ENCODE measurements around the gene ISOC1. TPM values are rescaled to one million over a fixed set of nuclear protein-coding genes. Genes with fewer than 3 reads are reported as not detected.

The ISOC1 gene
- total and polyA plus RNA-seq, 2 donors (not counting 1 experiment from before 2014, with no cell fraction given) = 7.5 to 10.6 TPM

DNA sequence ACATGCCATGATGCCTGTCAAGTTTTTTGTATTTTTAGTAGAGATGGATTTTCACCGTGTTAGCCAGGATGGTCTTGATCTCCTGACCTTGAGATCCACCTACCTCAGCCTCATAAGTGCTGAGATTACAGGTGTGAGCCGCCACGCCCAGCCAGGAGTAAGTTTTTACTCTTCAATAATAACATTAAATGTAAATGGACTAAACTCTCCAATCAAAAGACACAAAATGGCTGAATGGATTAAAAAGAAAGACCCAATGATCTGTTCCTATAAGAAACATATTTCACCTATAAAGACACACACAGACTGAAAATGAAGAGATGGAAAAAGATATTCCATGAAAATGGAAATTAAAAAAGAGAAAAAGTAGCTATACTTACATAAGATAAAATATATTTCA lies 37.2 kb upstream of the ISOC1 start:
- Histone ChIP-seq H3K4me3 (ENCODE audit: control extremely low read depth in 1 of 5, extremely low read depth in 1 of 5, insufficient read depth in 1 of 5, low read depth in 2 of 5, low read length in 4 of 5) (no peak overlapping the region), H3K27ac (ENCODE audit: low read length in 2 of 2) (no peak overlapping the region), H3K36me3 (replicated peaks in 1 of 2; ENCODE audit: control extremely low read depth in 1 of 2, control insufficient read depth in 1 of 2, extremely low read depth in 1 of 2, insufficient read depth in 2 of 2, low read length in 1 of 2) (no peaks in the 10 kb centered on the region), H3K9me3 (ENCODE audit: control extremely low read depth in 1 of 3, control insufficient read depth in 2 of 3, insufficient read depth in 1 of 3, low read length in 2 of 3) (peaks cover 0 to 10% (median 0%) of the 10 kb centered on the region in 3 donors), H4K20me1 (ENCODE audit: control insufficient read depth, insufficient read depth, low read length, poor library complexity, severe bottlenecking) (no peaks in the 10 kb centered on the region), H3K4me2 (replicated peaks; ENCODE audit: low read depth, low read length, poor library complexity, severe bottlenecking) (no peak overlapping the region), H3K27me3 (replicated peaks in 1 of 4; ENCODE audit: control extremely low read depth in 1 of 4, control insufficient read depth in 3 of 4, insufficient read depth in 4 of 4, low read length in 3 of 4) (no peaks in the 10 kb centered on the region), H3K79me2 (ENCODE audit: control insufficient read depth, insufficient read depth, low read length) (no peaks in the 10 kb centered on the region), H3K9ac (ENCODE audit: low read length) (no peak overlapping the region), H2AFZ (ENCODE audit: insufficient read depth, low read depth, low read length, poor library complexity, severe bottlenecking) (no peak overlapping the region), H3K4me1 (ENCODE audit: control insufficient read depth in 2 of 2, insufficient read depth in 2 of 2, low read length in 2 of 2) (no peaks in the 10 kb centered on the region)
- ATAC-seq (ENCODE audit: low read depth) (no peak), DNase-seq (no peak)
- Mint-ChIP-seq H3K27ac (no peak overlapping the region), H3K4me3 (no peak overlapping the region), H3K27me3 (peaks cover 5% of the 10 kb centered on the region), H3K9me3 (ENCODE audit: insufficient read depth) (peaks cover 3% of the 10 kb centered on the region), H3K4me1 (no peaks in the 10 kb centered on the region)
- intact Hi-C loops (cut with micrococcal nuclease) = no loop called here
- no peak for TF ChIP-seq EZH2 (IDR thresholded peaks at IDR 0.05; ENCODE audit: borderline replicate concordance, insufficient read depth, low read depth, low read length, poor library complexity, severe bottlenecking)
- TF ChIP-seq, protein P1, sequence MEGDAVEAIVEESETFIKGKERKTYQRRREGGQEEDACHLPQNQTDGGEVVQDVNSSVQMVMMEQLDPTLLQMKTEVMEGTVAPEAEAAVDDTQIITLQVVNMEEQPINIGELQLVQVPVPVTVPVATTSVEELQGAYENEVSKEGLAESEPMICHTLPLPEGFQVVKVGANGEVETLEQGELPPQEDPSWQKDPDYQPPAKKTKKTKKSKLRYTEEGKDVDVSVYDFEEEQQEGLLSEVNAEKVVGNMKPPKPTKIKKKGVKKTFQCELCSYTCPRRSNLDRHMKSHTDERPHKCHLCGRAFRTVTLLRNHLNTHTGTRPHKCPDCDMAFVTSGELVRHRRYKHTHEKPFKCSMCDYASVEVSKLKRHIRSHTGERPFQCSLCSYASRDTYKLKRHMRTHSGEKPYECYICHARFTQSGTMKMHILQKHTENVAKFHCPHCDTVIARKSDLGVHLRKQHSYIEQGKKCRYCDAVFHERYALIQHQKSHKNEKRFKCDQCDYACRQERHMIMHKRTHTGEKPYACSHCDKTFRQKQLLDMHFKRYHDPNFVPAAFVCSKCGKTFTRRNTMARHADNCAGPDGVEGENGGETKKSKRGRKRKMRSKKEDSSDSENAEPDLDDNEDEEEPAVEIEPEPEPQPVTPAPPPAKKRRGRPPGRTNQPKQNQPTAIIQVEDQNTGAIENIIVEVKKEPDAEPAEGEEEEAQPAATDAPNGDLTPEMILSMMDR (IDR thresholded peaks at IDR 0.05) = no peak
- ChIA-PET CTCF (no interaction called here), POLR2A (no interaction called here)
- WGBS (ENCODE audit: insufficient coverage) = no CpG with 5 or more reads among the region's 3 CpGs

DNA sequence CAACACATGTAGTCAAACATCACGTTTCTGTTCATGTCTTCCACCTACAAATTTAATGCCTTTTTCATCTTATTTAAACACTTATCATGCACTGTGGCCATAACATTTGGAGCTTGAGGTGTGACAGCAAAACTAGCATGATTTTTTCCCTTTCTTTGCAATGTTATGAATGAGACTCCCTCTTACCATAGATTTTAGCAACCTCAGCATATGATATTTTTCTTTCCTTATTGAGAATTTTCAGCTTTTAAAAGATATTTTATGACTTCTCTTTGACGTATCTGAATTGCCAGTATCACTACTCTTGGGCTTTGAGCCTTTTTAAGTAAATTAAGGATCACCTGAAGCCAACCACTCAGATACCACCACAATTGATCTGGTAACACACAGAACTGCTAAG lies 32.7 kb upstream of the ISOC1 start:
- Histone ChIP-seq H3K27me3 (replicated peaks in 1 of 4; ENCODE audit: control extremely low read depth in 1 of 4, control insufficient read depth in 3 of 4, insufficient read depth in 4 of 4, low read length in 3 of 4) (no peaks in the 10 kb centered on the region), H3K9me3 (ENCODE audit: control extremely low read depth in 1 of 3, control insufficient read depth in 2 of 3, insufficient read depth in 1 of 3, low read length in 2 of 3) (peaks cover 0 to 5% (median 0%) of the 10 kb centered on the region in 3 donors), H3K4me1 (ENCODE audit: control insufficient read depth in 2 of 2, insufficient read depth in 2 of 2, low read length in 2 of 2) (no peaks in the 10 kb centered on the region), H3K4me3 (ENCODE audit: control extremely low read depth in 1 of 5, extremely low read depth in 1 of 5, insufficient read depth in 1 of 5, low read depth in 2 of 5, low read length in 4 of 5) (no peak overlapping the region), H3K9ac (ENCODE audit: low read length) (no peak overlapping the region), H3K27ac (ENCODE audit: low read length in 2 of 2) (no peak overlapping the region), H2AFZ (ENCODE audit: insufficient read depth, low read depth, low read length, poor library complexity, severe bottlenecking) (no peak overlapping the region), H4K20me1 (ENCODE audit: control insufficient read depth, insufficient read depth, low read length, poor library complexity, severe bottlenecking) (no peaks in the 10 kb centered on the region), H3K4me2 (replicated peaks; ENCODE audit: low read depth, low read length, poor library complexity, severe bottlenecking) (no peak overlapping the region), H3K79me2 (ENCODE audit: control insufficient read depth, insufficient read depth, low read length) (no peaks in the 10 kb centered on the region), H3K36me3 (replicated peaks in 1 of 2; ENCODE audit: control extremely low read depth in 1 of 2, control insufficient read depth in 1 of 2, extremely low read depth in 1 of 2, insufficient read depth in 2 of 2, low read length in 1 of 2) (no peaks in the 10 kb centered on the region)
- H3K4me3 Mint-ChIP-seq = no peak overlapping the region
- ATAC-seq (ENCODE audit: low read depth) = no peak
- no CpG with 5 or more reads among the region's 2 CpGs for WGBS (ENCODE audit: insufficient coverage)
- CTCF ChIA-PET = no interaction called here
- no peaks in the 10 kb centered on the region for H3K9me3 Mint-ChIP-seq (ENCODE audit: insufficient read depth)
- peaks cover 5% of the 10 kb centered on the region for H3K27me3 Mint-ChIP-seq
- DNase-seq = no peak
- POLR2A ChIA-PET = no interaction called here
- TF ChIP-seq, protein P1 (IDR thresholded peaks at IDR 0.05) = no peak
- no peak for TF ChIP-seq EZH2 (IDR thresholded peaks at IDR 0.05; ENCODE audit: borderline replicate concordance, insufficient read depth, low read depth, low read length, poor library complexity, severe bottlenecking)
- intact Hi-C loops (cut with micrococcal nuclease) = no loop called here
- no peaks in the 10 kb centered on the region for H3K4me1 Mint-ChIP-seq
- no peak overlapping the region for H3K27ac Mint-ChIP-seq
